Stimulated activated CD4-positive, alpha-beta T cell treated with anti-CD3 and anti-CD28 coated beads, Interleukin-4, amount 100 ng/mL, for 48 hours (primary cell): ENCODE measurements around the gene CNOT6L.
"Not testable (repeated sequence)": the region's sequence is repeated elsewhere in the genome, so short reads cannot be mapped to it uniquely, and the experiment has no call there.

ENCODE experiments used
- DNase-seq, 2 donors: peaks; one replicate each; pipeline ENCODE4 v3.0.0-alpha.2; 2020; ENCODE audit warnings: low read depth in 2 of 2

Gene CNOT6L

GRCh38 chr4:77818602-77819403, at the start of gene CNOT6L:
Gene CNOT6L, minus strand, starts transcription at chr4:77819368. Its CDS starts 60 bp downstream, at chr4:77819308.
- DNase-seq = peak; percentile 64 to 73

DNA sequence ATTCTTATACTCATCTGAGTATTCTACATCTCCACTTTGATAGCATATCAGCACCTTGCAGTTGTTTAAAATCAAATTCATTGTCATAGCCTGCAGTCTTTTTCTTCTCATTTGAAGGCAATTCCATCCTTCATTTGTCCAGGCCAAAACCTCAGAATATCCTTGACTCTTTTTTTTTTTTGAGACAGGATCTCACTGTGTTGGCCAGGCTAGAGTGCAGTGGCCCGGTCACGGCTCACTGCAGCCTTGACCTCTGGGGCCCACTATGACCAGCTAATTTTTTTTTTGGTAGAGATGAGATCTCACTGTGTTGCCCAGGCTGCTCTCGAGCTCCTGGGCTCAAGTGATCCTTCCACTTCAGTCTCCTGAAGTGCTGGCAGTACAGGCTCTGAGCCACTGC, 46.1 kb upstream of the CNOT6L start:
- DNase-seq = no peak

DNA sequence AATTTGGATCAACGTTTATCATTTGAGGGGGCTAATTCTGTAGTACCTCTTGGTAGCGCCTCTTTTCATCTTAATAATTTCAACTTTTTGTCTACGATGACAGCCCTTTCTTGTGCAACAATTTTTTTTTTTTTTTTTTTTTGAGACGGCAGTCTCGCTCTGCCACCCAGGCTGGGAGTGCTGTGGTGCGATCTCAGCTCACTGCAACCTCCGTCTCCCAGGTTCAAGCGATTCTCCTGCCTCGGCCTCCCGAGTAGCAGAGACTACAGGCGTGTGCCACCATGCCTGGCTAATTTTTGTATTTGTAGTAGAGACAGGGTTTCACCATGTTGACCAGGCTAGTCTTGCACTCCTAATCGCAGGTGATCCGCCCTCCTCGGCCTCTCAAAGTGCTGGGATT, 44.2 kb upstream of the CNOT6L start:
- DNase-seq = not testable (repeated sequence)

DNA sequence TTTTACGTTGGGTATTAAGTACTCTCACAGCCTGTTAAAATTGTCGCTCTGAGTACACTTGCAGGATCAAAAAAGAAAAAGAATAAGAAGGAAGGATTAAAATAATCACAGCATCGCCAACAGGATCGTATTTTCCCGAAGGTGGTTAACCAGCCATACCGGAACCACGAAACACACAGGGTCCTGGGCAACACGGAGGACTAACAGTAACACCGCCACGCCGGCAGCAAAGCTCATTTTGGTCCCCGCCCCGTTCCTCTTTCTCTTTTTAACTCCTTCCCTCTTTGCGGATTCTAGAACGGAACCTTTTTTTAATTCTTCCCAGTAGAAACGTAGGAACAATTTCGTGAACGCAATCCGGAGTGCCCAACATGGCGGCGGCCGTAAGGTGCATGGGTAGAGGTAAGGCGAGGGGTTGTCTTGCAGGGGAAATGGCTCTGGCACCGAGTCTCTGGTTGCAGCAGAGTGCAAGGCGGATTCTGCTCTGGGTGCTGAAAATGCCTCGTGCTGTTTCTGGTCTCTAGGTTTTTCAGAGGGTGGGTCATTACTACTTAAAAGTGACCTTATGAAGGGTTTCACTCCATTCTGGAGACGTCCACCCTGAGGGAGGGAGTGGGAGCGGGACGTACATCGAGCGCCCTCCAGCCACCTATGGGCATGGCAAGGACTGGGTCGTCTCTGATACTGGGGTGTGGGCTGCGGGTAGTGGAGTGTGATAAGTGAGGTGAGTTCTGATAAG, 43.5 kb upstream of the CNOT6L start, which contains the start of gene MRPL1:
TSS of gene MRPL1 (plus strand) at position 353 of the 739 bp plus-strand sequence. CDS start at position 372, 19 bp downstream.
- DNase-seq = peak; percentile 68 to 80

GRCh38 chr4:77861495-77861894, 42.3 kb upstream of the CNOT6L start:
- peak in 1 of 2 donors; percentile 10 for DNase-seq

DNA sequence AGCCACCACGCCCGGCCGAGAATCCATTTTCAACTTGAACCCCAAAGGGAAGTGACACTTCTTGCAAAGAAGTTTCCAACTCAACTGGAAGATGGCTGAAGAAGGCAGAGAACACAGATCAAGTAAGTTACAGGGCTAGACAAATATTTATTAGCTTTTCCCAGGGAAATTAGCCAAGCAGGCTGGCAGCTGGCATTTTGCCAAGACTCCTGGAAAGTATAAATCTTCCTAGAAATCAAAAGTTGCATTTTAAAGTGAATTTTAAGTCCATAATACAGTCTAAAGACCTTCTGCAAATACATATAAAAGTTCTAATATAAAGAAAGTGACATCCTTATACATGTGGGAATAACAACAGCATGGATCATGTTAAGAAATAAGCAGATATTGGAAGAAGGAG, 40.1 kb upstream of the CNOT6L start:
- no peak for DNase-seq

- no peak for DNase-seq
Observed at GRCh38 chr4:77856152-77856551, 37.0 kb upstream of the CNOT6L start.

DNA sequence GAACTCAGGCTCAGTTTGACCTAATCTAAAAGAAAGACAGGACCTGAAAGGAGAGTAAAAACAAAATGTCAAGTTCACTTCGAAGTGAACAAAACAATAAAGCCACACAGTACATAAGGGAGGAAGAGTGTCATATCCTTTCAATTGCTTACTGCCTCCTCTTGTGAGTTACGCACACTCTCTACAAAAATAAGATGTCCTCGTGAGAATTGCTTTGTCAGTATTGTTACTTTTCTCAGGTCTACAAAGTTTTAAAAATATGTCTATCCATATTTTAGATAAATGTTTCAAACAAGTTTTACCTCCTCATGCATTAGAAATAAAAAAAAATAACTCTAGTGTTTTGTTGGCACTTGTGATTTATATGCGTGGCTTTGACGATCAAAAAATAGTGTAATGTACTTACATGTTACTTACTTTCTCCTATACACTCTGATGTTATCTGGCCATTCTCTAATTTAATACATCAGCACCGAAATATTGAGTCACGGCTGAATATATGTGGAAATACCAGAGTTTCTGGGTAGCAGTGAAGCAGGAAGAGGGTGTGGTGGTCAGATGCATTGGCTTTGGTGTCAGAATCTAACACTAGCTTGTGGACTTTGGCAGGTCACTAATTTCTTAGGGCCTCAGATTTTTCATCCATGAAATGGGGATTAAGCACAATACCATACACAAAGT, 35.4 kb upstream of the CNOT6L start:
- no peak for DNase-seq

DNA sequence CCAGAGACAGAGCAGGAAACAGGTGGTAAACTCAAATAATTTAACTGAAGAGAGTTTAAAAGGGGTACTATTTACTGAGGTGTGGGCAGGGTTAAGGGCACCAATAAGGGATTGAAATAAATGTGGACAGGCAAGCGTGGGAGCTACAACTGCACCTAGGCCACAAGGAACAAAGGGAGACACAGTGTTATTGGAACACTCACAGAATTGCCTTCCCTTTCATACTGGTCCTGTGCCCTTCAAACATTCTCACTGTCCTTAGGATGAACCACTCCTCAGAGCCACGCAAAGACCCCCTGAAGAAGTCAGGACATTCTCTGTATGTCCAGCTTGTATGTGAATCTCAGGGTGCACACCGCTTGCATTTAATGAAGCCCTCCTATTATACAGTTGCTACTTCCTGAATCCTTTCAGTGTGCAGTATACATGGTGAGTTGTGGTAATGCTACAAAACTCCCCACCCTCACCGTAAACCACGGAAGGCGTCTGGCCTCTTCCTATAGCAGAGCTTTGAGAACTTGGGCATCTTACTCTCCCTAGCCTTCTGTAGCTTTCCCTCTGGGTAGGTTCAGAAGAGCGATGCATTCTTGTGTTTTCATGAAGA, 33.8 kb upstream of the CNOT6L start:
- DNase-seq = peak in 1 of 2 donors; percentile 49

GRCh38 chr4:77849278-77849965, 30.3 kb upstream of the CNOT6L start:
- no peak for DNase-seq

GRCh38 chr4:77848508-77848907, 29.3 kb upstream of the CNOT6L start:
- no peak for DNase-seq

DNA sequence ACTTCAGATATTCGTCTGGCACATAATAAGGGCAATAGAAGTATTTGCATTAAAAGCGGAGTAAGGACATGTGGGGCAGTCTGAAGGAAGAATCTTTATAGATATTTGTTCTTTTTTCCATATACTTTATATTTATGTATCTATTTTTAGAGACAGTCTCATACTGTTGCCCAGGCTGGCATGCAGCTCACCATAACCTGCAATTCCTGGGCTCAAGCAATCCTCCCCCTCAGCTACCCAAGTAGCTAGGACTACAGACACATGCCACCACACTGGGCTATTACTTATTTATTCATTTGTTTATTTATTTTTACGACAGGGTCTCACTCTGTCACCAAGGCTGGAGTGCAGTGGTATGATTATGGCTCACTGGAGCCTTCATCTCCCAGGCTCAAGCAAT, 26.8 kb upstream of the CNOT6L start:
- DNase-seq = no peak

DNA sequence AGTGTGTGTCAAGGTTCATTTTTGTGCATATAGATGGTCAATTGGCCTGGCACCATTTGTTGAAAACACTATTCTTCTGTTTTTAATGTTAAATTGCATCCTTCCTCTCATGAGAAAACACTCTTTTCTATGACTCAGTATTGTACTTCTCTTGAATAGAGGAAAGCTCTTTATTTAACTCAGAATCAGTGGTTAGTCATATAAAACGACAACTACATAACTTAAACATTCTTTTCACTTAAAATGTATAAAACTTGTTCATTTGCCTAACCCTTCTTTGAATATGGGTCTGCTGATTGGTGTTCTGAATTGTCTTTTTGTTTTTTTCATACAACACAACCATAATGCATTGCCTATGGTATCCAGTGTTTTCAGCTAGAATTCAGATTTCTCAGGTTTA, 26.2 kb upstream of the CNOT6L start:
- no peak for DNase-seq

DNA sequence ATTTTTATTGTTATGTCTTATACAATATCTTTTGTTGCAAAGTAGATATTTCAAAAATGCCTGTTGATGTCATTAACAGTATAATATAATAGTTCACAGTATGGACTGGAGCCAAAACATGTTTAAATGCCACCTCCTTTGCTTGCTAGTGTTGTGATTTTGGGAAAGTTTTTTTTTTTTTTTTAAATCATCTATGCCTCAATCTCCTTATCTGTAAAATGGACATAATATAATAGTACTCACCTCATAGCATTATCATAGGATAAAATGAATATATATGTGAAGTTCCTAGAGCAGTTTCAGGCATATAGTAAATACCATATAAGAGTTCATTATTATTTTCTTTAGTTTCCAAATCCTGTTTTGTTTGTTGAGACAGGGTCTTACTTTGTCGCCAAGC, 25.2 kb upstream of the CNOT6L start:
- DNase-seq = no peak

GRCh38 chr4:77843628-77844027, 24.5 kb upstream of the CNOT6L start:
- no peak for DNase-seq

GRCh38 chr4:77834403-77834802, 15.2 kb upstream of the CNOT6L start:
- DNase-seq = no peak

- DNase-seq = no peak
Observed at GRCh38 chr4:77833126-77833724, 14.1 kb upstream of the CNOT6L start.

DNA sequence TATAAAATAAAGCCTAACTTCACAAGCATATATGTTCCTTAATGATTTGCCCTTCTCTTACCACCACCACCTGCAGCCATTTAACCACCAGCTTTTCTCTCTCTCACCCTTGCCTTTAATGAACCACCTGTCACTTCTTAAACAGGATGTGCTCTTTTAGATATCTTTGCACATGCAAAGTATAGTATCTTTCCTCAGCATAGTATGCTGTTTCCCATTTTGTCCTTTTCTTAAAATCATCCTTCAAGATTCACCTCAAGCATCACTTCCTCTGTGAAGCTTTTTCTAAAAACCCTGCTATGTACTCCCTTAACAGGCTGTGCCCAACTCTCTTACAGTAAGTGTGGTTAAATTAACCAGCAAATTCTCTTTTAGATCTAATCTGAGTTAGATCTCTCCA, 8.2 kb upstream of the CNOT6L start:
- no peak for DNase-seq

GRCh38 chr4:77826275-77826674, 7.1 kb upstream of the CNOT6L start:
- DNase-seq = no peak

- no peak for DNase-seq
Observed at GRCh38 chr4:77821775-77822174, 2.6 kb upstream of the CNOT6L start.
